GM18870 (cell line): ENCODE measurements around the gene DPM3.
A peak's percentile ranks its signal among the peaks of the same experiment; 100 is the strongest.
"Not testable (repeated sequence)": the region's sequence is repeated elsewhere in the genome, so short reads cannot be mapped to it uniquely, and the experiment has no call there.

Source experiments
- ATAC-seq: cut with Tn5 transposase; IDR thresholded peaks from one replicate; pipeline ENCODE4 v1.9.1; 2021; ENCODE audit warnings: moderate library complexity; ENCODE audit not compliant: unreplicated experiment

The DPM3 gene

GRCh38 chr1:155162631-155163030 lies 22.3 kb upstream of the DPM3 start:
- not testable (repeated sequence) for ATAC-seq

DNA sequence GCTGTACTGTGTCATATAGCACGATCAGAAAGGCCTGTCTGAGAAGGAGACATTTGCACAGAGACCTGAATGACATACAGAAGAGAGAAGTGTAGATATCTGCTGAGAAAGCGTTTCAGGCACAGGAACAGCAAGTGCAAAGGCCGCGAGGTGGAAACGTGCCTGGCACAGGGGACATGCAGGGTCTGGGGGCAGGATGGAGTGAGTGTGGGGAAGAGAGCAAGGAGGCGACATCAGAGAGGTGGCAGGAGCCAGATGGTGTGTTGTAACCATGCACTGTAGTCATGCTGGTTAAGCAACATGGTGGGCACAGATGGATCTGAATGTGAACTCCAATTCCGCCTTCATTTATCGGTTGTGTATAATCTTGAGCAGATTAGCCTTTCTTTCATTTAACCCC lies 19.8 kb upstream of the DPM3 start:
- ATAC-seq = no peak

GRCh38 chr1:155158991-155159390 lies 18.7 kb upstream of the DPM3 start:
- no peak for ATAC-seq

- ATAC-seq = not testable (repeated sequence)
These were observed 15.8 kb upstream of the DPM3 start for GRCh38 chr1:155155996-155156643.

GRCh38 chr1:155145491-155145890 lies 5.2 kb upstream of the DPM3 start:
- no peak for ATAC-seq

DNA sequence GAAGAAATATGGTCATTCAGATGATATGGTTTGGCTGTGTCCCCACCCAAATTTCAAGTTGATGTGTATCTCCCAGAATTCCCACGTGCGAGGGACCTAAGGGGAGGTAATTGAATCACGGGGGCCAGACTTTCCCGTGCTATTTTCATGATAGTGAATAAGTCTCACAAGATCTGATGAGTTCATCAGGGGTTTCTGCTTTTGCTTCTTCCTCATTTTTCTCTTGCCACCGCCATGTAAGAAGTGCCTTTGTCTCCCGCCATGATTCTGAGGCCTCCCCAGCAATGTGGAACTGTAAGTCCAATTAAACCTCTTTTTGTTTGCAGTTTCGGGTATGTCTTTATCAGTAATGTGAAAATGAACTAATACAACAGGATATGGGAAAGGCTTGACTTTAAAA lies 1.4 kb upstream of the DPM3 start:
- ATAC-seq = no peak

DNA sequence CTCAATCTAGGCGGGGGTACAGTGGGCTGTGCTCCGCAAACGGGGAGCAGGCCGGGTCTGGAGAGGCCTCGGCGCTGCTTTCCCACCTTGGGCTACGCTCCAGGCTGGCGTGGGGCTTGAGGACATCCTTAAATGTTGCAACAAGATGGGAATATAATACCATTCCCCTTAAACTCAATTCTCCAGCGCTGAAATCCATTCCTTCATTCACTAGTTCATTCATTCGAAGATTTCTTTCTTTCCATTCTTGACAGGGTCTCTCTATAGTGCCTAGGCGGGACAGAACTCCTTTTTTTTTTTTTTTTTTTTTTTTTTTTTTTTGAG lies 261 bp upstream of the DPM3 start:
- ATAC-seq = no peak

- ATAC-seq = no peak
These were observed 3.0 kb downstream of the DPM3 start for GRCh38 chr1:155137154-155137949.

GRCh38 chr1:155136748-155137147 lies 3.6 kb downstream of the DPM3 start:
- no peak for ATAC-seq

- ATAC-seq = peak; percentile 42
These were observed 4.8 kb downstream of the DPM3 start, which contains the start of gene SLC50A1 for GRCh38 chr1:155135415-155136028. Gene SLC50A1, plus strand, starts transcription at chr1:155135852. Its CDS starts 60 bp downstream, at chr1:155135912.

GRCh38 chr1:155134880-155135414 lies 5.4 kb downstream of the DPM3 start:
- ATAC-seq = no peak

DNA sequence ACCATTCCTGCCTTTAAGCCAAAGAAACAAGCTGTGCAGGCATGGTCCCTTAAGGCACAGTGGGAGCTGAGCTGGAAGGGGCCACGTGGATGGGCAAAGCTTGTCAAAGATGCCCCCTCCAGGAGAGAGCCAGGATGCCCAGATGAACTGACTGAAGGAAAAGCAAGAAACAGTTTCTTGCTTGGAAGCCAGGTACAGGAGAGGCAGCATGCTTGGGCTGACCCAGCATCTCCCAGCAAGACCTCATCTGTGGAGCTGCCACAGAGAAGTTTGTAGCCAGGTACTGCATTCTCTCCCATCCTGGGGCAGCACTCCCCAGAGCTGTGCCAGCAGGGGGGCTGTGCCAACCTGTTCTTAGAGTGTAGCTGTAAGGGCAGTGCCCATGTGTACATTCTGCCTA lies 6.0 kb downstream of the DPM3 start:
- ATAC-seq = no peak

GRCh38 chr1:155133799-155134281 lies 6.5 kb downstream of the DPM3 start:
- ATAC-seq = no peak

- ATAC-seq = no peak
These were observed 8.5 kb downstream of the DPM3 start for GRCh38 chr1:155131856-155132255.

DNA sequence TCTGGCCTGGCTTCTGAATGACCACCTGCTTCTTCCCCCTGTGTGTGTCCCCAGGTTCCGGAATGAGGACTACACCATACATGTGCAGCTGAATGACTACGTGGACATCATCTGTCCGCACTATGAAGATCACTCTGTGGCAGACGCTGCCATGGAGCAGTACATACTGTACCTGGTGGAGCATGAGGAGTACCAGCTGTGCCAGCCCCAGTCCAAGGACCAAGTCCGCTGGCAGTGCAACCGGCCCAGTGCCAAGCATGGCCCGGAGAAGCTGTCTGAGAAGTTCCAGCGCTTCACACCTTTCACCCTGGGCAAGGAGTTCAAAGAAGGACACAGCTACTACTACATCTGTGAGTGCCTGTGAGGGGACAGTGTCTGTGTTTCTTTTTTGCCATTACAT lies 9.0 kb downstream of the DPM3 start:
- ATAC-seq = no peak

DNA sequence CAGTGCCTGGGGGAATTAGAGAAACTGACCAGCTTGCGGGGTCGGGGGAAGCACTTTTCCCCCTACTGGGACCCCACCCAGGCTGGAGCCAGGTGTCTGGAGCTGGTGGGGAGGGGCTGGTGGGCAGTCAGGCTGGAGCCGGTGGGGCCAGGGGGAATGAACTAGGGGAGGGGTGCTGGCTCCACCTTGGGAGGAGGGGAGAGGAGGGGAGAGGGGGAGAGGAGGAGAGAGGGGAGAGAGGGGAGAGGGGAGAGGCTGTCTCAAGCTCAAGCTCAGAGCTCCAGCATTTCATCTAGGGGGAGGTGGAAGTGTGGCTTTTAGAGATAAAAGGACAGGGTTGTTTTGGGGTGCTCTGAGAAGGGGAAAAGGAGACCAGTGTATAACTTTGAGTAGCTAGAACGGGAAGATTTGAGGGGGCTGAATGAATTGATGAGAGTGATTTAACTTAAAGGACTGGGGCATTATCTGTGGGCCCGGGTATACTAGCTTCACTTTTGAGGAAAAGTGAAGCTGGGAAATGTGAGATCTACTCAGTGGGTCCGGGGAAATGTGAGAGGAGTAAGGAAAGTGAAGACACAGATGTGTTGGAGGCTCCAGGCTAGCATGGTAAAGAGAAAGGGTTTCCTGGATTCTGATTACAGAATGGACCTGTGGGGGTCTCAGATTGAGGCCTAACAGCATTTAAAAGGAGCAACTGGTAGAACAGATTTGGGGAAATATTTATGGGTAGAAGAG lies 9.9 kb downstream of the DPM3 start:
- no peak for ATAC-seq

DNA sequence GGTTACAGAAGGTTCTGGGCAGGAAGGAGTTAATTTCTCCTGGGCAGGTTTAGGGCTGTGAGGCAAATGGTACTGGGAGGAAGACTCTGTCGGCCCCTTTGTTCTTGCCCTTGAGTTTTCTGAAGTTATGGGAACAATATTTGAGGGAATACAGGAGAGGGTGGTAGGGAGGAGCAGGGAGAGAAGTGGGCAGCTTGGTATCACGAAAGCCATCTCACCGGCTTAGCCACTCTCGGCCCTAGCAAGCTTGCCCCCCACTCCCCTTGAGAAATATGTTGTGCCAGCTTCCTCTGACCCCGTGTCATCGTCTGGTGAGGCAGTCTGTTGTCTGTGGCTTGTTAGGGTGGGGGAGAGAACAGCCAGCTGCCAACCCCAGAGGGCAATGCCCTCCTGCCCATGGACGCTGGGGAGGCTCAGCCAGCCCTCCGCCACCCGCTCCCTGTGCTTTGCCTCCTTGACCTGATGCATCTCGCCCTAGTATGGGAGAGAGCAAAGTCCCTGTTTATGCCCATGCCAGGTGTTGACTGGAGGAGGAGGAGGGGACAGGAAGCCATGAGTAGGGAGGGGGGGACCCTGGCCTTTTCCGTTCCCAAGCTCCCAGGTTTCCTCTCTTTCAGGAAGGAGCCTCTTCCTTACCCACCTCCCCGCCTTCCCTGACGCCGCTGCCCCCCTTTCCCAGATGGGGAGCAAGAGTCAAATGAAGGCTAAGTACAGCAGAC lies 11.4 kb downstream of the DPM3 start:
- ATAC-seq = no peak

- no peak for ATAC-seq
These were observed 12.2 kb downstream of the DPM3 start for GRCh38 chr1:155127967-155128754.

DNA sequence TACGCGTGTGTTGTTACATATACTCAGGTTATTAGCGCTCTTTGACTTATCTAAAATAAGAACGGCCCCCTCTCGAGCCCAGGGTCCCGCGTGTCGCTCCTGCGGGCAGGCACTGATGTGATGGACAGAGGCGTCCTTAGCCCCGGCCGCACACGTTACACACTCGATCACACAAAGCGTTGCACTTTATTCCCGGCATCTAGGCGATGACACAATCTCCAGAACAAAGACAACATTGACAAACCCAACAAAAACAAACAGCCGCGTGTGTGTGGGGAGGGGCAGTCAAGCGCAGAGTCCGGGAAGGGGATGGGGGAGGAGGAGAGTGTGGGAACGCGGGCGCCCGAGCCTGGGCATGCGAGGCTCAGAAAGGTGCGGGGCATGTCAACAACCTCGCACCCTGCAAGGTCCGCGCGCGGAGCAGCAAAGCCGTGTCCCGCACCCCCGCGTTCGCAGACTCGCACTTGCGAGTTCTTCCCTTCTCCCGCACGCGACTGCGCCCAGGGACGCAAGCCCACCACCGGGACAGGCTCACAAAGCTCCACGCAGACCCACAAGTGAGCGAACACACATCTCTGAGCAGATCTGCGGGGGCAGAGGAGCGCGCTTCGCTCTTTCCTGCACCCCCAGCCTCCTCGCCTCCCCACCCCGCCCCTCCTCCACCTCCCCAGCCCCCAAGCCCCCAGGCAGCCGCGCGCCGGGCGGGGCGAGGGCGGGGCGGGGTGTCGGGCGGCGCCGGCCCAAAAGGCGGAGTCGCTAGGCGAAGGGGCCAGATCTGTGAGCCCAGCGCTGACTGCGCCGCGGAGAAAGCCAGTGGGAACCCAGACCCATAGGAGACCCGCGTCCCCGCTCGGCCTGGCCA lies 13.0 kb downstream of the DPM3 start, which contains the start of gene EFNA1:
Gene EFNA1 (plus strand): TSS at position 772 of the 862 bp plus-strand sequence. CDS start 102 bp downstream, outside the sequence.
- no peak for ATAC-seq
